Activated naive CD8-positive, alpha-beta T cell treated with anti-CD3 and anti-CD28 coated beads, Interleukin-2, amount 10 ng/mL, durations not matched to agents 7 days and 5 days (primary cell): Measurements from ENCODE around the gene DSG2. TPM values are rescaled to one million over a fixed set of nuclear protein-coding genes. Genes with fewer than 3 reads are reported as not detected.

ENCODE experiments used
- ATAC-seq: fragments of 150-1000 bp; cut with Tn5 transposase; one replicate; pipeline ENCODE4 v1.10.0; 2021; ENCODE audit warnings: low read depth, moderate library complexity
- POLR2A ChIA-PET: fragments of 350-600 bp; sonication (Branson Sonifier 250); formaldehyde crosslinking; loops from one replicate; lab custom pipeline; 2021; ENCODE audit warnings: antibody characterized with exemption; lab: Charles Lee
- DNase-seq: peaks from one replicate; pipeline ENCODE4 v3.0.0; 2021
- H3K27ac Mint-ChIP-seq: one replicate; pipeline ENCODE4 v1.8.0; 2022; ENCODE audit warnings: mild to moderate bottlenecking, mixed read lengths
- H3K27me3 Mint-ChIP-seq: one replicate; pipeline ENCODE4 v1.8.0; 2022; ENCODE audit warnings: mild to moderate bottlenecking, moderate library complexity, mixed read lengths
- H3K36me3 Mint-ChIP-seq: one replicate; pipeline ENCODE4 v1.8.0; 2021; ENCODE audit warnings: mild to moderate bottlenecking, mixed read lengths
- H3K4me1 Mint-ChIP-seq: one replicate; pipeline ENCODE4 v1.8.0; 2021; ENCODE audit warnings: mixed read lengths
- H3K4me3 Mint-ChIP-seq: one replicate; pipeline ENCODE4 v1.8.0; 2022; ENCODE audit warnings: mild to moderate bottlenecking, moderate library complexity, mixed read lengths
- H3K9me3 Mint-ChIP-seq: one replicate; pipeline ENCODE4 v1.8.0; 2021; ENCODE audit warnings: mixed read lengths
- total RNA-seq, 2 experiments: library from RNA; stranded (reverse); gene quantifications; one replicate each; pipeline ENCODE4 v1.2.3, GENCODE V29; 2021

DSG2 gene
- total RNA-seq, 2 experiments from 2014 or later: 0.25 to 0.28 TPM

GRCh38 chr18:31553800-31554199 lies 55.8 kb downstream of the DSG2 start:
- H3K9me3 Mint-ChIP-seq: no peaks in the 10 kb centered on the region
- peaks cover 2% of the 10 kb centered on the region for H3K4me1 Mint-ChIP-seq
- ATAC-seq (no peak), DNase-seq (no peak)
- POLR2A ChIA-PET: no interaction called here
- H3K27ac Mint-ChIP-seq: no peak overlapping the region
- H3K36me3 Mint-ChIP-seq: no peaks in the 10 kb centered on the region
- no peak overlapping the region for H3K4me3 Mint-ChIP-seq
- H3K27me3 Mint-ChIP-seq: peaks cover 6% of the 10 kb centered on the region

DNA sequence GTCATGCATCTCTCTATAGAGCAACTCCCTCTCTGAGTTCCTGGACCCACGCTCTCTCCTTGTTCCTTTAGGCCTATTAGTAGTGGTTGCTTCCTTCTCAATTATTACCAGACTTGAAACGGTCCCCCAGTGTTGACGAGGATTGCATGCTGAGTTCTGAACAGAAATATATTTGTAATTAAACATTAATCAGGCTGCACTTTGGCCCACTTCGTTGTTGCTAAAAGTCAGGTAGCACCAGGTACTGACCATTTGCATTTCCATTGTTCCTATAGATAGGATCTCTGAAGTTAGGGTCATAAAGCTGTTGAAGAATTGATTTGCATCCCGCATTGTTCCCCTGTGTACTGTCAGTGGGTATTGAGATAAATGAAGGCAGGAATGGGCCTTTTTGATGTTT lies 56.8 kb downstream of the DSG2 start:
- no peak overlapping the region for H3K27ac Mint-ChIP-seq
- H3K27me3 Mint-ChIP-seq: peaks cover 6% of the 10 kb centered on the region
- DNase-seq: no peak
- no peaks in the 10 kb centered on the region for H3K36me3 Mint-ChIP-seq
- no peaks in the 10 kb centered on the region for H3K9me3 Mint-ChIP-seq
- H3K4me3 Mint-ChIP-seq: no peak overlapping the region
- POLR2A ChIA-PET: no interaction called here
- H3K4me1 Mint-ChIP-seq: peaks cover 2% of the 10 kb centered on the region
- ATAC-seq: no peak

- POLR2A ChIA-PET: no interaction called here
- Mint-ChIP-seq H3K4me3 (no peak overlapping the region), H3K27me3 (peaks cover 6% of the 10 kb centered on the region), H3K9me3 (no peaks in the 10 kb centered on the region), H3K36me3 (no peaks in the 10 kb centered on the region), H3K27ac (no peak overlapping the region), H3K4me1 (peaks cover 2% of the 10 kb centered on the region)
- no peak for DNase-seq
- no peak for ATAC-seq
These were observed 58.2 kb downstream of the DSG2 start for GRCh38 chr18:31555971-31556747.

DNA sequence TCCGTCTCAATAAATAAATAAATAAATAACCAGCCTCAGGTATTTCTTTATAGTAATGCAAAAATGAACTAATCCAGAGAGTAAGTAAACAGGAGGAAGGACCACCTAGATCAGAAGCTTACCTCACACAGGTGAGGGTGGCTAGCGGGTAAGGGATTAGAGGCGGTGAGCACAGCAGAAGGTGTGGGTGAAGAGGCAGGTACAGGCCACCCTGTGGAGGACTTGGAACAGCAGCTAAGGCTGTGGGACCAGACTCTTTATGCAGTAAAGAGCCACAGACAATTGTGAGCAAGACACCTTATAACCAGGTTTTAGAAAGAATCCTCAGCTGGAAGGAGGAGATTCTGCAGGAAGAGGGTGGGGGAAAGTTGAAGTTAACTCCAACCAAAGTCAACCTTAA lies 59.5 kb downstream of the DSG2 start:
- POLR2A ChIA-PET: no interaction called here
- peaks cover 6% of the 10 kb centered on the region for H3K27me3 Mint-ChIP-seq
- no peaks in the 10 kb centered on the region for H3K9me3 Mint-ChIP-seq
- H3K27ac Mint-ChIP-seq: no peak overlapping the region
- no peaks in the 10 kb centered on the region for H3K36me3 Mint-ChIP-seq
- H3K4me3 Mint-ChIP-seq: no peak overlapping the region
- DNase-seq (no peak), ATAC-seq (no peak)
- H3K4me1 Mint-ChIP-seq: peaks cover 2% of the 10 kb centered on the region

GRCh38 chr18:31558567-31558966 lies 60.6 kb downstream of the DSG2 start:
- peaks cover 6% of the 10 kb centered on the region for H3K27me3 Mint-ChIP-seq
- no peaks in the 10 kb centered on the region for H3K36me3 Mint-ChIP-seq
- POLR2A ChIA-PET: no interaction called here
- ATAC-seq: no peak
- H3K4me3 Mint-ChIP-seq: no peak overlapping the region
- H3K9me3 Mint-ChIP-seq: no peaks in the 10 kb centered on the region
- no peak for DNase-seq
- H3K4me1 Mint-ChIP-seq: peaks cover 2% of the 10 kb centered on the region
- no peak overlapping the region for H3K27ac Mint-ChIP-seq

GRCh38 chr18:31562726-31563125 lies 64.7 kb downstream of the DSG2 start:
- Mint-ChIP-seq H3K4me3 (no peak overlapping the region), H3K27ac (no peak overlapping the region), H3K9me3 (no peaks in the 10 kb centered on the region), H3K36me3 (no peaks in the 10 kb centered on the region), H3K4me1 (no peaks in the 10 kb centered on the region), H3K27me3 (peaks cover 2% of the 10 kb centered on the region)
- ATAC-seq (no peak), DNase-seq (no peak)
- POLR2A ChIA-PET: no interaction called here

GRCh38 chr18:31563778-31564177 lies 65.8 kb downstream of the DSG2 start:
- POLR2A ChIA-PET: no interaction called here
- Mint-ChIP-seq H3K9me3 (no peaks in the 10 kb centered on the region), H3K4me3 (no peak overlapping the region), H3K27ac (no peak overlapping the region), H3K4me1 (no peaks in the 10 kb centered on the region), H3K27me3 (no peaks in the 10 kb centered on the region), H3K36me3 (no peaks in the 10 kb centered on the region)
- DNase-seq (no peak), ATAC-seq (no peak)

GRCh38 chr18:31565345-31565744 lies 67.4 kb downstream of the DSG2 start:
- H3K27ac Mint-ChIP-seq: no peak overlapping the region
- ATAC-seq: no peak
- POLR2A ChIA-PET: no interaction called here
- no peaks in the 10 kb centered on the region for H3K36me3 Mint-ChIP-seq
- H3K27me3 Mint-ChIP-seq: no peaks in the 10 kb centered on the region
- no peak for DNase-seq
- no peaks in the 10 kb centered on the region for H3K9me3 Mint-ChIP-seq
- H3K4me3 Mint-ChIP-seq: no peak overlapping the region
- no peaks in the 10 kb centered on the region for H3K4me1 Mint-ChIP-seq

DNA sequence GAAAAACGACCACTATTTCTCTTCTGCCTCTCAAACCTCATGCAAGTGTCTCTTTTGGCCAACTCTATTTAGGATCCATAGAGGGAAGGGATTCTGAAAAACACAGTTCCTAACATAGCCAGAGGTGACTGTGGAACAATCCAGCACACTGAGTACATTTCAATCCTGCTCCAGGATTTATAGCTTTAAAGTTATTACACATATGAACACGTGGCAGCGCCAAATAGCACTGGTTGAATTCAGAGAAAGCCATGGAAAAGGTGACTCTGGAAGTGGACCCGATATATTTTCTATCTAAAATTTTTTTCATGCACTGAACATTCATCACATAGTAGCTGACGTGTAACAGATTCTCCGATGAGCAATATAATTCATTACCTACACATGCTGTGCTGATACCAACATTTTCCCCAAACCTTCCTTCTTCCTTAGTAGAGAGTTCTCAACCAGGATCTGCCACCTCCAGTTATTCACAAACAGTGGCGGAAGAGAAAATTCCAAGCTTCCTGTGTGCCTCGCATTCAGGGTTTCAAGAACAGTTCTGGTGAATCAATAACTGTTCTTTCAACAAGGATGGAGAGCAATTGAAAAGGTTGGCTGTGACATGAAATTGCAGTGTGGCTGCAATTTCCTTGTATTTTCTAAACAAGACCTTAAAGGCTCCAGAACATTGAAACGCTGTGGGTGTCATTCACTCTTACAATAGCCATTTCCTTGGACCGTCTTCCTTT lies 68.0 kb downstream of the DSG2 start:
- Mint-ChIP-seq H3K9me3 (no peaks in the 10 kb centered on the region), H3K27me3 (no peaks in the 10 kb centered on the region), H3K27ac (no peak overlapping the region), H3K4me1 (no peaks in the 10 kb centered on the region), H3K4me3 (no peak overlapping the region), H3K36me3 (no peaks in the 10 kb centered on the region)
- DNase-seq: no peak
- POLR2A ChIA-PET: no interaction called here
- no peak for ATAC-seq

DNA sequence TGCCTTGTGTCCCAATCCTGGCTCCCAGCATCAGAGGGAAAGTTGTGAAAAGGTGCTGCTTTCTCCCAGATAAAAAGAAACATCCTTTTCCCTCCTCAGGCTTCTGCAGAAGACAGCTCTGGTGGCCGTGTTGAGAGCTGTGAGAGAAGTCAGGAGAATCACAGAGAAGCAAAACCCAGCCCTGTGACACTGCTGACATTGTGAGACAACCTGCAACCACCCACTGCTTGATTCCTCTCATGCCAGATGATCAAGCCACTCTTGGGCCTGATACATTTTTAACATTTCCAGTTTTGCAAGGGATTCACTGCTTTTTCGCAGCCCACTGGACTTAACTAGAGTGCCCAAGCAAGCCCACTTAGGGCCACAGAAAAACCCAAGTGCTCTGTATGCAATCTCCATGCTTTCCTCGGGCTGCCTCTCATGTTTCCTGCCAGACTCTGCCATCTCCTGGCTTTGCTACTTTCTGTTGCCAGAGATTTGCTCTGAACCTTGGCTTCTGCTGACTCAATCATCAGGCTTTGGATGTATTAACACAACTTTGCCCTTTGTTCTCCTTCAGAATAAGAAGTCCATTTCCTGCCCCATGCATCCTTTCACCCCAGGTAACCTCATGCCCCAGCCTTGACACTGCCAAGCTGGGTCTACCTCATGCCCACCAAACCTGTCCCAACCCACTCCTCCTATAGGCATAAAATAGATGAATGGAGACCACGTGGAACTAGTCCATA lies 68.8 kb downstream of the DSG2 start:
- no peak for DNase-seq
- no peak overlapping the region for H3K4me3 Mint-ChIP-seq
- H3K27ac Mint-ChIP-seq: no peak overlapping the region
- no peaks in the 10 kb centered on the region for H3K9me3 Mint-ChIP-seq
- POLR2A ChIA-PET: no interaction called here
- no peaks in the 10 kb centered on the region for H3K27me3 Mint-ChIP-seq
- ATAC-seq: no peak
- no peaks in the 10 kb centered on the region for H3K36me3 Mint-ChIP-seq
- H3K4me1 Mint-ChIP-seq: no peaks in the 10 kb centered on the region

- no peak overlapping the region for H3K27ac Mint-ChIP-seq
- H3K36me3 Mint-ChIP-seq: no peaks in the 10 kb centered on the region
- DNase-seq (no peak), ATAC-seq (no peak)
- POLR2A ChIA-PET: no interaction called here
- H3K27me3 Mint-ChIP-seq: peaks cover 2% of the 10 kb centered on the region
- no peaks in the 10 kb centered on the region for H3K9me3 Mint-ChIP-seq
- H3K4me1 Mint-ChIP-seq: no peaks in the 10 kb centered on the region
- no peak overlapping the region for H3K4me3 Mint-ChIP-seq
These were observed 74.4 kb downstream of the DSG2 start for GRCh38 chr18:31572368-31572767.

DNA sequence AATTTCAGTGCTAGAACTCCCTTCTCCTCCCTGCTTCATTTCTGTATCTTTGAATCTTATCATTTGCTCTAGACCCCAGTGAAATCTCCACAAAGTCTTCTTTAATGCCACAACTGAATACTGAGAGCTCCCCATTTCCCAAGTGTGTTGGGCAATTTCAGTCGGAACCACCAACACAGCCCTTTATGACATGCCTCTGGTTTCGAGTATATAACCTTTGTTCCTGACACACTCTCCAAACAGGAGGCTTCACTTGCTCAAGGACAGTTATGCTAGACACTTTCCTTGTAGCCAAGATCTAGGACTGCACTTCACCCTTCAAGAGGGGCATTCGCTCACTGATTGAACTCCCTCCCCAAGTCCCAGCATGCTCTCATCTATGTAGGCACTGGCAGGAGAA lies 75.1 kb downstream of the DSG2 start:
- Mint-ChIP-seq H3K27ac (no peak overlapping the region), H3K9me3 (no peaks in the 10 kb centered on the region)
- no peak for DNase-seq

GRCh38 chr18:31574359-31574758 lies 76.4 kb downstream of the DSG2 start:
- Mint-ChIP-seq H3K27me3 (peaks cover 2% of the 10 kb centered on the region), H3K4me1 (no peaks in the 10 kb centered on the region), H3K27ac (no peak overlapping the region), H3K36me3 (no peaks in the 10 kb centered on the region), H3K9me3 (no peaks in the 10 kb centered on the region), H3K4me3 (no peak overlapping the region)
- POLR2A ChIA-PET: no interaction called here
- ATAC-seq (no peak), DNase-seq (no peak)

More for the DNA sequence above, 75.1 kb downstream of the DSG2 start:
- Mint-ChIP-seq H3K4me1 (no peaks in the 10 kb centered on the region), H3K36me3 (no peaks in the 10 kb centered on the region), H3K4me3 (no peak overlapping the region), H3K27me3 (peaks cover 2% of the 10 kb centered on the region)
- ATAC-seq: no peak
- POLR2A ChIA-PET: no interaction called here
